GM21381 (cell line): ENCODE results near the gene LIG3.
"Not testable (repeated sequence)": the region's sequence is repeated elsewhere in the genome, so short reads cannot be mapped to it uniquely, and the experiment has no call there.

ENCODE experiments used
- ATAC-seq: cut with Tn5 transposase; IDR thresholded peaks from one replicate; pipeline ENCODE4 v1.9.1; 2021; ENCODE audit warnings: mild to moderate bottlenecking, moderate library complexity; ENCODE audit not compliant: unreplicated experiment

LIG3 gene

DNA sequence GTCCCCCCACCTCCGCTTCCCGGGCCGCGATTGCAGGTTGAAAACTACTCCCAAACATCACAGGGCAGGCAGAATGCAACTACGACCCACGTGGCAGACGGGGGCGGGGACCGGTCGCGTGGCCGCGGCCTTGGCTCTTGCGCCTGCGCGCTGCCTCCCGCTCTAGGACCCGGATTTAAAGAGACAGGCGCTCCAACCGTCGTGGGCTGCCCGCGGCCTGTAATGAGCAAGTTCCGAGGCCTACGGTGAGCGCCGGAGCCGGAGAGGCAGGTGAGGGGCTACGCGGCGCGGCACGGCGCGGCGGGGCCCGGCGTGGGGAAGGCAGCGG lies at the start of gene LIG3:
Gene LIG3 (plus strand): TSS at position 160 of the 328 bp plus-strand sequence. CDS start 2,494 bp downstream, outside the sequence.
- ATAC-seq, result peak; percentile 81

GRCh38 chr17:34950780-34951179 lies 29.5 kb upstream of the LIG3 start:
- not testable (repeated sequence) for ATAC-seq

GRCh38 chr17:34958438-34958837 lies 21.9 kb upstream of the LIG3 start:
- ATAC-seq, result no peak

DNA sequence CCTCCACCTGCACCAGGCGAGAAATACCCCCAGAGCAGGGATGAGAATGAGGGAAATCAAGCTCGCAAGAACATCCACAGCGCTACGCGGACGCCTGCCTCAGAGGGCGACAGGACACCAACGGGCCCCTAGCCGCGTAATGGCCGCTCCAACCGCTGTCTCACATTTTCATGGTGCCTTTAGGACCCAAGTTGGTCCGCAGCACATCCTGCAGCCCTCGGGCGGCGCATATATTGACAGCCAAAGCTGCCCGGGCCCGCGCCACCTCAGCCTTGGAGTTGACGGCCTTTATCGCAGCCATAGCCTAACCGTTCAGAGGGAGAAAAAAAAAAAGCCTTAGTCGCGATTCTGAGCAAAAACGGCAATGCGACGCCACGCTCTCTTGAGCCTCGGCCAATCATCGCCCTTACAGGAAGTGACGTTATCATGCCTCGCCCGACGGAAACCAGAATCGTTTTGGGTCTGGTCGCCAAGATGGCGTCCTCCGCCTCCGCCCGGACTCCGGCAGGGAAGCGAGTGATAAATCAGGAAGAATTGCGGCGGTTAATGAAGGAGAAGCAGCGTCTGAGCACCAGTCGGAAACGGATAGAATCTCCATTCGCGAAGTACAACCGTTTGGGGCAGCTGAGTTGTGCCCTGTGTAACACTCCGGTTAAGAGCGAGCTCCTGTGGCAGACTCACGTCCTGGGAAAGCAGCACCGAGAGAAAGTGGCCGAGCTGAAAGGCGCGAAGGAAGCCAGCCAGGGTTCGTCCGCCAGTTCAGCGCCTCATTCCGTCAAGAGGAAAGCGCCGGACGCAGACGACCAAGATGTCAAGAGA lies 19.0 kb upstream of the LIG3 start, which contains the start of the genes CCT6B and ZNF830:
Gene CCT6B (minus strand): TSS at position 368 of the 819 bp plus-strand sequence. CDS start 67 bp downstream, at position 301.
Gene ZNF830 (plus strand): TSS at position 448 of the 819 bp plus-strand sequence. CDS start 27 bp downstream, at position 475.
- ATAC-seq, result peak; percentile 96

GRCh38 chr17:34974179-34974578 lies 6.1 kb upstream of the LIG3 start:
- no peak for ATAC-seq

DNA sequence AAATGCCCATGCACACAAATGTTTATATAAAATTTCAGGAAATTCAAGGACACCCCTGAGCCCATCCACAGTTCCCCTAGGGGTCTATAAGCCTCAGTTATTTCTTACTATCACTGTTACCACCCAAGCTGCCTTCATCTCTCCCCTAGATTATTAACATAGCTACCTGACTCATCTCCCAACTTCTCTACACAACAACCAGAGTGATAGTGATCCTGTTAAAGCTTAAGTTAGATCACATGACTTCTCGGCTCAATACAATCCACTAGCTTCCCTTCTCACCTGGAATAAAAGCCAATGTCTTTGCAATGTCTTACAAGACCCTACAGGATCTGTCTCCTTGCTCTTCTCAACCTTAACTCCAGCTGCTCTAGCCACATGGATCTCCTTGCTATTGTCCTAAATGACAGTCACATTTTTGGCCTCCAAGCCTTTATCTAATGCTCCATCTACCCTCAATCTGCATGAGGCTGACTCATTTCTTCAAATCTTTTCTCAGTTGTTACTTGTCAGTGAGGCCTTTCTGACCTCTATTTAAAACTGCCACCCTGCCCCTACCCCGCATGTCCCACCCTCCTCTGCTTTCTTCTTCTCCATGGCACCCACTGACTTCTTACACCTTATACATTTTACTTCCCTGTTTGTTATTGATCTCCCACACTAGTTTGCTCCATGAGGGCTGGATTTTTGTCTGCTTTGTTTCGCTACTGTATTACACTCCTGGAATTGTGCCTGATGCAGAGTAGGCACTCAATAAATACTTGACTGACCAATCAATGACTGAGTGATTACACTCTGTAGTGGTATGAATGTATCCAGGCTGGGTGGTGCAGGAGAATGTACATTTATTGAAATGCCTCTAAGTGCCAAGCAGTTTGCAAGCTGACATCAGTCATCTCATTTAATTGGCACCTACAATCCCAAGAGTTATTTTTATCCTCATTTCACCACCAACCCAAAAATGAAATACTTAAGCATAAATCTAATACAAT lies 5.2 kb upstream of the LIG3 start:
- no peak for ATAC-seq

DNA sequence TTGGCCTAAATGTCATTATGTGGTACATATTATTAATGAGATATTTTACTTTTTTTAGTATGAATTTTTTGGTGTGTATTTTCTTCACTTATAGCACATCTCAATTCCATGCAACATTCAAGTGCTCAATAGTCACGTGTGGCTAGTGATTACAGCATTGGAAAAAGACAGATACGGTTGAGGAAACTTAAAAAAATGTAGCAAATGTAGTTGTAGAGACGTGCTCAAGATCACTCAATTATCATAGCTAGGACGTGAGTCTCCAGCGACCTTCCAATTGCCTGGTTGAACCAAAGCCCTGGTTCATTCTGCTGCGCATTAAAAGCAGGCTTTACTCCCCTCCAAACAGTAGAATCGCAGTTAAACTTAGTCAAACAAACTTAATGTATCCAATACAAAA lies 1.2 kb upstream of the LIG3 start:
- no peak for ATAC-seq

DNA sequence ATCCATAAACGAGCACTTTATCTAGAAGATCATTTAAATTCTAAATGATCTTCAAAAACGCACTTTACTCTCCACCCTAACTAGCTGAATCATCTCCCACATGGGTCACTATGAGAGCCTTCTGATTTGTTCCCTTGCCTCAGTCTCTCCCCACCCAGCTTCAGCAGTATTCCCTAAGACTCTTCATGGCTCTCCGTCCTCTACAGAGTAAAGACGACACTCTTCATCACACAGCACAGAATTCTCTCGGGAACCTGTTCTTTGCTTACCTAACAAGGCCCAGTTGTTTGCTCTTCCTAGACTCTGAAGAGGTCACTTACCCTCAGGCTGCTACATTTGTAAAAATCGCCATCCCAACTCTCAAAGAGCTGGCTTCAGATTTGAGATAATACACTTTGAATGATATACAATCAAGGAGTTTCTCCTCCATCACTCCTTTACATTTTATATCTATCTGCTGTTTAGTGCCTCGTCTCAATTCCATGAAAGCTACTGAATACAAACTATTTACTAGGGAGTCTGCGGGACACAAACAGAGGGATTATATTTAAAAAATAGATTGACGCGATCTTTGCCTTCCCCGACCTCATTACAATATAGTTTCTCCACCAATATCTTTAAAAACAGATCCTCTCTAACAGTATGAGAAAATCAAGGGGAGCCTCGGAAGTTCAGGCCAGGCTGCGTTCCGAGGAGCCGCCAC lies 511 bp upstream of the LIG3 start:
- no peak for ATAC-seq

DNA sequence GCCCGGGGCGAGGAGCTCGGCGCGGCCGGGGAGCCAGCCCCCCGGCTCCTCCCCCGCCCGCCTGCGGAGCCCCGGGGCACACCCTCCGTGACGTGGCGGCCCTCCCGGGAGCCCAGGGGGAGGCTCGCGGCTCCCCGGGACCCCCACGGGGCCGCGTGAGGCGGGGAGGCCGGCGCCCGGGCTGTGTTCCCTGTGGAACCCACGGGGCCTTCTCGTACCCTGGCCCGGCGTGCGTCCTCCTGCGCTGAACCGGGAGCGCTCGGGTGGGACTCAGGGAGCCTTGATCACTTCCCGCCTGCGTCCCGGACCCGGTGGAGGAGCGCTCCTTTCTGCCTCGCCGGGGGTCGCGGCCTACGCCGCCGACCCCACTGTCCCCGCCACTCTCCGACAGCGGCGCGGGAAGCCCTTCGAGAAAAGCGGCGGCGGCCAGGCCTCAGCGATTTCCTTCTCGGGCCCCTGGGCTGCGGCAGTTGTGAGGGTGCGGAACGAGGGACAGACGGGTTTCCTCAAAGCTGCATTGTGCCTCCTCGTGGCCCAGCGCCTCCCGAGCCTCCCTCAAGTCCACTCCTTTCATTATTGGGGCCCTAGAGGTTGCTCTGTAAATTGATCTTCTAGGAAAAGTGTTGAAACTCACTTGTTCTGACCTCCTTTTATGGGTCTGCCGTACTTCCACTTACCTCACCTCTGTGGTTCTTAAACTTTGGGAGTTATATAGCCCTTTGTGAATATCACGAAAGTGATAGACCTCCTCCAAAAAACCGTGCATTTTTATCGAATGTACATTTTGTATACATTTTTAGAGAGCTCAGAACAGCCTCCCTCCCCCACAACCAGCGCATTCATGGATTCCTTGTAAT lies 597 bp downstream of the LIG3 start:
- peak; percentile 78 for ATAC-seq

DNA sequence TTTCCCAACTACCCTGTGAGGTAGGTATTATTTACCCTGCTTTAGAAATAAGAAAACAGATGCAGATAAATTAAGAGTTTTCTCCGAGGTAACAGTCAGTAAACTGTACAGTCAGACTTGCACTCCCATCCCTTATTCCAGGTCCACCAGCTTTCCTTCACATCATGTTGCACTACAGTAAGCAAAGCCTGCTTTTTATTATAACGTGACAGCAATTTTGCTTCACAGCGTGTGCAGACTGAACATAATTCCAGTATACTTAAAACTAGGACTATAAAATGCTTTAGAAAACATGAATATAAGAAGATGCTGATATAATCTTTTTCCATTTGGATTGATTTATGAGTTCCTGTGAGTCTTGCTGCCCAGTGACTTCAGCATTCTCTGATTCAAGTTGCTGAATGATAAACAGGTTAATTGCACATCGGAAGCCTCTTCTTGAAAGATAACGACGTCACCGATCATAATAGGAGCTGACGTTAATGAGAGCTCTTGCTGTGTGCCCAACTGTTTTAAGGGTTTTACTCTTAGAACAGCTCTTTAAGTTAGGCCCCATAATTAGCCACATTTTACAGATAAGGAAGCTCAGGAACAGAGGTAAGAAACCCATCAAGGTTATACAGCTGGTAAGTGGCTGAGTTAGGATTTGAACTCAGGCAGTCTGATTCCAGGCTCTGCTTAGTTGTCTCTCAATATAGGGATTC lies 1.4 kb downstream of the LIG3 start:
- ATAC-seq, result no peak

DNA sequence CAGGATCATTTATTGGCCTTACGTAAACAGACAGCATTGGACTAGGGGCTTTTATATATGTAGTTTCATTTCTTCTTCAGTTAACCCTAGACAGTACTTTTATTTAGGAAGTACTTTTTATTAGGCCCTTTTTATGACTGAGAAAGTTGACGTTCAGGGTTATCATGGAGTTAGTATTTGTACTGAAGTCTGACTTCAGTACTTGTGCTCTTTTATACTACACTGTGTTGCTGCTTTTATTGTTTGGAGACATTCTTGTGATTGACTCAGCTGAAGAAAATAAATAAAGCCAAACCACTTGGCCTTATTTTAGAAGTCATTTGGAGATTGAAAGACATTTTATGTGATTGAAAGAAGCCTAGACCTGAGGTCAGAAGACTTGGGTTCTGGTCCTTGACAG lies 6.9 kb downstream of the LIG3 start:
- ATAC-seq, result no peak

DNA sequence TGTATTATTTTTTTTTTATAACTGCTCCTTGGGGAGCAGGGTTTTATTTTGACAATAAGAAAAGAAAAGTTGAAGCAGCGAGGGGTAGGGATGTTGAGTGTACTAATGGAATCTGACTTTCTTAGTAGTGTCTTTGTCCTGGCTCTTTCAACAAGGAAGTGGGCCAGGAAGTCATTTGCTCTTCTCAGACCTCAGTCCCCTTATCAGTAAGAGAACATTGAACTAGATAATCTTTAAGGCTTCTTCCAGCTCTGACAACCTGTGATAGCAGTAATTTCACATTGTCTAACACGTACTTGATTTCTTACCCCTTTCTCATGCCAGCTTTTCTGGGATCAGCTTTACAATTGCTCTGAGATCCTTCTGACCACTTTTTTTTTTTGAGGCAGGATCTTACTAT lies 8.3 kb downstream of the LIG3 start:
- no peak for ATAC-seq

DNA sequence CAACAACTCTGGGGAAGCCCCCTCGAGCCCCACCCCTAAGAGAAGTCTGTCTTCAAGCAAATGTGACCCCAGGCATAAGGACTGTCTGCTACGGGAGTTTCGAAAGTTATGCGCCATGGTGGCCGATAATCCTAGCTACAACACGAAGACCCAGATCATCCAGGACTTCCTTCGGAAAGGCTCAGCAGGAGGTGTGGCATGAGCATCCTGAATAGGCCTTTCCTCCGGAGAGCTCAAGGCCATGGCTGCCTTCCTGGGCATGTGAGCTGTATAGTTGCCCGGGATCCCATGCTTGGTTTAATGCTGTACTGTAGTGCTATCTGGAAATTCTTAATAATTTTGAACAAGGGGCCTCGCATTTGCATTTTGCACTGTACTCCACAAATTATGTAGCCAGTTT lies 9.2 kb downstream of the LIG3 start:
- ATAC-seq, result no peak

DNA sequence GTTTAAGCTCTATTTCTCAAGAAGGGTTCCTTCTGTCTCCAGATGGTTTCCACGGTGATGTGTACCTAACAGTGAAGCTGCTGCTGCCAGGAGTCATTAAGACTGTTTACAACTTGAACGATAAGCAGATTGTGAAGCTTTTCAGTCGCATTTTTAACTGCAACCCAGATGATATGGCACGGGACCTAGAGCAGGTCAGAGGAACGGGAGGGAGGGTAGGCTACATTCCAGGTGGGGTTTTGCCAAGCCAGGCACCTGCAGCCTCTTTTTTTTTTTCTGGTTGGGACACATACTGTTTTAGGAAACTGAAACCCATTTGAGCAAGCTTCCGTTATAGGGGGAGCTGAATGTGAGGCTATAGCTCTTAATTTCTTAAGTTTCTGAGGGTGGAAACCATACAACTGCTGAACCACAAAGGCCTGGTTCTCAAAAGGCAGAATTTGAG lies 10.6 kb downstream of the LIG3 start:
- ATAC-seq, result no peak

GRCh38 chr17:34991606-34992005 lies 11.3 kb downstream of the LIG3 start:
- no peak for ATAC-seq

DNA sequence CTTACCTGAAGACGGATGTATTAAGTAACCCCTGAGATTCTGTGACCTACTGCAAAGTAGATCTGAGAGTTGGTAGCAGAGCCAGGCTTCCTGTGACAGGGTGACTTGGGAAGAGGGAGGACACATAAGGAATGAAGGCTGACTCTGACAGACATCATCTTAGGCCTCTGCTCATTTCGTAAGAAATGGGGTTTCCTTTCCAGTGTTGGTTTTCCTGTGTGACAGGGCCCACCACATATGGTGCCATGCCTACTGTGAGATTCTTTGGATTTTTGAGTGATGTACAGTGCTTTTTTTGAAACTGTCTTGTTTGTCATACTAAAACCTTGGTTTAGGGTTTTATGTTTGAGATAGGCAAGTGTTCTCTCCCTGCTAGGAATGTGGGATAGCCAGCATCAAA lies 12.7 kb downstream of the LIG3 start:
- no peak for ATAC-seq

DNA sequence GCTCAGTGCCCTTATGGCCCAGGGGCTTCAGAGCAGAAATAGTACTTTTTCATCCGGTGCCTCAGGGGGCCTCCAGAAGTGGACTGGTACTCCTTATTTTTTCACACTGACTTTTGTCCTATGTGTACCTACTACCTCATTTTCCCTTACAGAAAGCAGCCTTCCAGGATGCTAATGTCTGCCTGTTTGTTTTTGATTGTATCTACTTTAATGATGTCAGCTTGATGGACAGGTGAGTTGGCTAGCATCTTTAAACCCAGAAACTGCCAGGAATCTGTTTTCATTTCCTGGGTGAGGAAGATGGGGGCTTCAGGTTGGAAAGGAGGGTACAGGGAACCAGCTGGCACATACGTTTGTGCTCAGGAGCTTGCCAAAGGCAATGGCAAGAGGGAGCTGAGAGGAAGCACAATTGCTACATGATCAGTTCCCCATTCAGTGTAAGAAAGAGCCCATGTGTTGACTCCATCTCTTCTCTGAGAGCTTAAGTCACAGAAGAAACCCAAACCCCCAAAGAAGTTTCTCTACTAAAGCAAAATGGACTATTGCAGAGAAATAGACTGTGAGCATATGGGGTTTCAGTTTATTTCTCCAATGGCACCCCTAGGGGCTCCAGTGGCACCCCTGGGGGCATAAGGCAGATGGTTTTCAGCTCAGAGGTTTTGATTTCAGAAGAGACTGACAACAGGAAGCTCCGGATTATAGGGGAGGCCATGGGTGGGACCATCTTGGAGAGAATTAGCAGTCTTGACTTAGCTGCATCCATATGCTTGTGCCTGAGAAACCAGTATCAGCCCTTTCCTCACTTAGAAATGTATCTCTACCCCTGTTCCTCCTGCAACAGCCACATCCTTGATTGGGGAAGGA lies 16.3 kb downstream of the LIG3 start:
- ATAC-seq, result no peak

GRCh38 chr17:34997355-34997862 lies 17.1 kb downstream of the LIG3 start:
- no peak for ATAC-seq
